ENCODE measurements around the gene PIK3CD.

The PIK3CD gene

GRCh38 chr1:9654051-9654833 is 2.7 kb downstream of the PIK3CD start:
- Histone ChIP-seq H3K4me3 (ENCODE audit: insufficient read depth, low read depth, low read length, poor library complexity, severe bottlenecking) (peak overlapping the region; percentile 81), H3K27me3 (replicated peaks; ENCODE audit: control insufficient read depth, insufficient read depth, low read length, poor library complexity, severe bottlenecking) (no peaks in the 10 kb centered on the region), H3K4me1 (ENCODE audit: control insufficient read depth, insufficient read depth, low read length, poor library complexity, severe bottlenecking) (peaks cover 51% of the 10 kb centered on the region), H3K9me3 (ENCODE audit: control insufficient read depth, low read length) (no peaks in the 10 kb centered on the region), H3K27ac (ENCODE audit: insufficient read depth, low read length, poor library complexity, severe bottlenecking) (peak overlapping the region; percentile 80), H3K36me3 (ENCODE audit: control insufficient read depth, insufficient read depth, low read length) (no peaks in the 10 kb centered on the region)
- no peak for DNase-seq

- Histone ChIP-seq H3K9me3 (ENCODE audit: control insufficient read depth, low read length) (no peaks in the 10 kb centered on the region), H3K4me3 (ENCODE audit: insufficient read depth, low read depth, low read length, poor library complexity, severe bottlenecking) (peak overlapping the region; percentile 81), H3K27me3 (replicated peaks; ENCODE audit: control insufficient read depth, insufficient read depth, low read length, poor library complexity, severe bottlenecking) (no peaks in the 10 kb centered on the region), H3K4me1 (ENCODE audit: control insufficient read depth, insufficient read depth, low read length, poor library complexity, severe bottlenecking) (peaks cover 48% of the 10 kb centered on the region), H3K27ac (ENCODE audit: insufficient read depth, low read length, poor library complexity, severe bottlenecking) (peak overlapping the region; percentile 80), H3K36me3 (ENCODE audit: control insufficient read depth, insufficient read depth, low read length) (peaks cover 2% of the 10 kb centered on the region)
- peak in 2 of 3 donors; percentile 8 to 52 for DNase-seq
Observed at GRCh38 chr1:9654834-9655723, 3.5 kb downstream of the PIK3CD start.

- H3K9me3 ChIP-seq (ENCODE audit: control insufficient read depth, low read length) = no peaks in the 10 kb centered on the region
- peak overlapping the region; percentile 80 for H3K27ac ChIP-seq (ENCODE audit: insufficient read depth, low read length, poor library complexity, severe bottlenecking)
- DNase-seq = no peak
- no peaks in the 10 kb centered on the region for H3K27me3 ChIP-seq (replicated peaks; ENCODE audit: control insufficient read depth, insufficient read depth, low read length, poor library complexity, severe bottlenecking)
- peaks cover 47% of the 10 kb centered on the region for H3K4me1 ChIP-seq (ENCODE audit: control insufficient read depth, insufficient read depth, low read length, poor library complexity, severe bottlenecking)
- H3K4me3 ChIP-seq (ENCODE audit: insufficient read depth, low read depth, low read length, poor library complexity, severe bottlenecking) = no peak overlapping the region
- peaks cover 9% of the 10 kb centered on the region for H3K36me3 ChIP-seq (ENCODE audit: control insufficient read depth, insufficient read depth, low read length)
Observed at GRCh38 chr1:9655836-9656235, 4.3 kb downstream of the PIK3CD start.

GRCh38 chr1:9657521-9658032 is 6.0 kb downstream of the PIK3CD start:
- H3K27ac ChIP-seq (ENCODE audit: insufficient read depth, low read length, poor library complexity, severe bottlenecking) = peak overlapping the region; percentile 65

GRCh38 chr1:9658199-9658598 is 6.7 kb downstream of the PIK3CD start:
- Histone ChIP-seq H3K27me3 (replicated peaks; ENCODE audit: control insufficient read depth, insufficient read depth, low read length, poor library complexity, severe bottlenecking) (no peaks in the 10 kb centered on the region), H3K27ac (ENCODE audit: insufficient read depth, low read length, poor library complexity, severe bottlenecking) (peak overlapping the region; percentile 65), H3K36me3 (ENCODE audit: control insufficient read depth, insufficient read depth, low read length) (peaks cover 14% of the 10 kb centered on the region), H3K4me1 (ENCODE audit: control insufficient read depth, insufficient read depth, low read length, poor library complexity, severe bottlenecking) (peaks cover 42% of the 10 kb centered on the region), H3K9me3 (ENCODE audit: control insufficient read depth, low read length) (no peaks in the 10 kb centered on the region), H3K4me3 (ENCODE audit: insufficient read depth, low read depth, low read length, poor library complexity, severe bottlenecking) (no peak overlapping the region)
- peak in 2 of 3 donors; percentile 21 to 33 for DNase-seq

More at GRCh38 chr1:9657521-9658032, 6.0 kb downstream of the PIK3CD start:
- Histone ChIP-seq H3K36me3 (ENCODE audit: control insufficient read depth, insufficient read depth, low read length) (peaks cover 10% of the 10 kb centered on the region), H3K9me3 (ENCODE audit: control insufficient read depth, low read length) (no peaks in the 10 kb centered on the region), H3K4me3 (ENCODE audit: insufficient read depth, low read depth, low read length, poor library complexity, severe bottlenecking) (no peak overlapping the region), H3K4me1 (ENCODE audit: control insufficient read depth, insufficient read depth, low read length, poor library complexity, severe bottlenecking) (peaks cover 42% of the 10 kb centered on the region), H3K27me3 (replicated peaks; ENCODE audit: control insufficient read depth, insufficient read depth, low read length, poor library complexity, severe bottlenecking) (no peaks in the 10 kb centered on the region)
- DNase-seq = no peak

- Histone ChIP-seq H3K27me3 (replicated peaks; ENCODE audit: control insufficient read depth, insufficient read depth, low read length, poor library complexity, severe bottlenecking) (no peaks in the 10 kb centered on the region), H3K4me3 (ENCODE audit: insufficient read depth, low read depth, low read length, poor library complexity, severe bottlenecking) (no peak overlapping the region), H3K27ac (ENCODE audit: insufficient read depth, low read length, poor library complexity, severe bottlenecking) (peak overlapping the region; percentile 1), H3K9me3 (ENCODE audit: control insufficient read depth, low read length) (no peaks in the 10 kb centered on the region), H3K4me1 (ENCODE audit: control insufficient read depth, insufficient read depth, low read length, poor library complexity, severe bottlenecking) (peaks cover 33% of the 10 kb centered on the region), H3K36me3 (ENCODE audit: control insufficient read depth, insufficient read depth, low read length) (peaks cover 15% of the 10 kb centered on the region)
- DNase-seq = no peak
Observed at GRCh38 chr1:9659328-9659727, 7.8 kb downstream of the PIK3CD start.

- Histone ChIP-seq H3K4me1 (ENCODE audit: control insufficient read depth, insufficient read depth, low read length, poor library complexity, severe bottlenecking) (peaks cover 9% of the 10 kb centered on the region), H3K36me3 (ENCODE audit: control insufficient read depth, insufficient read depth, low read length) (peaks cover 15% of the 10 kb centered on the region), H3K27me3 (replicated peaks; ENCODE audit: control insufficient read depth, insufficient read depth, low read length, poor library complexity, severe bottlenecking) (no peaks in the 10 kb centered on the region), H3K27ac (ENCODE audit: insufficient read depth, low read length, poor library complexity, severe bottlenecking) (no peak overlapping the region), H3K4me3 (ENCODE audit: insufficient read depth, low read depth, low read length, poor library complexity, severe bottlenecking) (no peak overlapping the region), H3K9me3 (ENCODE audit: control insufficient read depth, low read length) (no peaks in the 10 kb centered on the region)
- no peak for DNase-seq
Observed at GRCh38 chr1:9663257-9663656, 11.7 kb downstream of the PIK3CD start.

GRCh38 chr1:9665193-9665592 is 13.7 kb downstream of the PIK3CD start:
- Histone ChIP-seq H3K9me3 (ENCODE audit: control insufficient read depth, low read length) (no peaks in the 10 kb centered on the region), H3K4me1 (ENCODE audit: control insufficient read depth, insufficient read depth, low read length, poor library complexity, severe bottlenecking) (peaks cover 12% of the 10 kb centered on the region), H3K27me3 (replicated peaks; ENCODE audit: control insufficient read depth, insufficient read depth, low read length, poor library complexity, severe bottlenecking) (no peaks in the 10 kb centered on the region), H3K36me3 (ENCODE audit: control insufficient read depth, insufficient read depth, low read length) (peaks cover 27% of the 10 kb centered on the region), H3K4me3 (ENCODE audit: insufficient read depth, low read depth, low read length, poor library complexity, severe bottlenecking) (no peak overlapping the region), H3K27ac (ENCODE audit: insufficient read depth, low read length, poor library complexity, severe bottlenecking) (no peak overlapping the region)
- DNase-seq = no peak

- no peaks in the 10 kb centered on the region for H3K9me3 ChIP-seq (ENCODE audit: control insufficient read depth, low read length)
- no peaks in the 10 kb centered on the region for H3K27me3 ChIP-seq (replicated peaks; ENCODE audit: control insufficient read depth, insufficient read depth, low read length, poor library complexity, severe bottlenecking)
- no peak for DNase-seq
- peaks cover 28% of the 10 kb centered on the region for H3K36me3 ChIP-seq (ENCODE audit: control insufficient read depth, insufficient read depth, low read length)
- H3K4me1 ChIP-seq (ENCODE audit: control insufficient read depth, insufficient read depth, low read length, poor library complexity, severe bottlenecking) = peaks cover 16% of the 10 kb centered on the region
- peak overlapping the region; percentile 25 for H3K27ac ChIP-seq (ENCODE audit: insufficient read depth, low read length, poor library complexity, severe bottlenecking)
- H3K4me3 ChIP-seq (ENCODE audit: insufficient read depth, low read depth, low read length, poor library complexity, severe bottlenecking) = no peak overlapping the region
Observed at GRCh38 chr1:9668080-9668479, 16.5 kb downstream of the PIK3CD start.
